H1 (cell line): Measurements from ENCODE around the gene ADAMTS14. TPM values are rescaled to one million over a fixed set of nuclear protein-coding genes. Genes with fewer than 3 reads are reported as not detected.

ENCODE experiments used
- CTCF ChIA-PET: fragments of 300-600 bp; sonication (Branson Sonifier 250); formaldehyde crosslinking; loops from one replicate; lab custom pipeline; 2021; ENCODE audit not compliant: partially characterized antibody; lab: Charles Lee
- POLR2A ChIA-PET: fragments of 300-600 bp; sonication (Branson Sonifier 250); formaldehyde crosslinking; loops from one replicate; lab custom pipeline; 2021; ENCODE audit warnings: inconsistent platforms; ENCODE audit not compliant: partially characterized antibody; lab: Charles Lee
- DNase-seq, 2 experiments: peaks; one replicate each; pipeline versions ENCODE4 v3.0.0 to v3.0.0-alpha.2; 2010 to 2022; ENCODE audit warnings: low spot score in 2 of 2, low read depth in 1 of 2, mixed read lengths in 1 of 2
- FAIRE-seq: peaks from 2 replicates; lab custom pipeline; 2011; peaks lifted over from hg19 to GRCh38; lab: Jason Lieb, UNC
- H2AFZ ChIP-seq: 2 replicates; pipeline ENCODE4 v1.8.1; 2012; ENCODE audit warnings: low read length, inconsistent platforms
- H2AK5ac ChIP-seq: 2 replicates; pipeline ENCODE4 v1.6.1; 2013; ENCODE audit warnings: low read depth, low read length
- H2BK120ac ChIP-seq: replicated peaks from 2 replicates; pipeline ENCODE3; 2013; ENCODE audit warnings: low read depth, low read length, inconsistent platforms
- H2BK12ac ChIP-seq: 2 replicates; pipeline ENCODE4 v1.6.1; 2013; ENCODE audit warnings: low read depth, low read length
- H2BK15ac ChIP-seq: 2 replicates; pipeline ENCODE4 v1.6.1; 2013; ENCODE audit warnings: low read length
- H2BK20ac ChIP-seq: 2 replicates; pipeline ENCODE4 v1.6.1; 2013; ENCODE audit warnings: low read length
- H2BK5ac ChIP-seq: 2 replicates; pipeline ENCODE4 v1.6.1; 2013; ENCODE audit warnings: low read depth, low read length
- H3K14ac ChIP-seq: 2 replicates; pipeline ENCODE4 v1.6.1; 2013; ENCODE audit warnings: inconsistent platforms; ENCODE audit not compliant: insufficient read length
- H3K18ac ChIP-seq: 2 replicates; pipeline ENCODE4 v1.6.1; 2013; ENCODE audit warnings: low read length; ENCODE audit errors: extremely low read depth
- H3K23ac ChIP-seq: 2 replicates; pipeline ENCODE4 v1.6.1; 2013; ENCODE audit warnings: inconsistent platforms; ENCODE audit not compliant: insufficient read length
- H3K23me2 ChIP-seq: 2 replicates; pipeline ENCODE4 v1.6.1; 2013; ENCODE audit warnings: low read depth, low read length
- H3K27ac ChIP-seq: 2 replicates; pipeline ENCODE4 v1.6.1; 2011; ENCODE audit warnings: low read depth, low read length, inconsistent platforms
- H3K27me3 ChIP-seq, 4 experiments: replicated peaks in 1 of 4; 1 replicate in 1 of 4; 2 replicates in 3 of 4; pipeline versions ENCODE4 v1.6.1 to v1.8.1; 2011 to 2013; ENCODE audit warnings: low read length in 3 of 4, mild to moderate bottlenecking in 3 of 4, inconsistent platforms in 2 of 4, mixed read lengths in 2 of 4, moderate library complexity in 1 of 4; ENCODE audit not compliant: control insufficient read depth in 3 of 4, insufficient read depth in 3 of 4; ENCODE audit errors: extremely low read depth in 1 of 4
- H3K36me3 ChIP-seq, 4 experiments: 2 replicates each; pipeline versions ENCODE4 v1.6.1 to v1.8.1; 2011 to 2013; ENCODE audit warnings: mild to moderate bottlenecking in 4 of 4, low read length in 3 of 4, moderate library complexity in 2 of 4, control low read depth in 1 of 4, inconsistent platforms in 1 of 4; ENCODE audit not compliant: insufficient read depth in 4 of 4, control insufficient read depth in 2 of 4
- H3K4ac ChIP-seq: replicated peaks from 2 replicates; pipeline ENCODE3; 2013; ENCODE audit warnings: low read length, low read depth, mixed read lengths, inconsistent platforms; ENCODE audit not compliant: insufficient read length
- H3K4me1 ChIP-seq, 4 experiments: replicated peaks in 1 of 4; 1 replicate in 1 of 4; 2 replicates in 3 of 4; pipeline versions ENCODE4 v1.6.1 to v1.8.1; 2011 to 2013; ENCODE audit warnings: low read length in 3 of 4, inconsistent platforms in 2 of 4, mixed read lengths in 1 of 4; ENCODE audit not compliant: insufficient read depth in 4 of 4, control insufficient read depth in 3 of 4
- H3K4me2 ChIP-seq, 2 experiments: 2 replicates each; pipeline versions ENCODE4 v1.6.1 to v1.8.1; 2011 to 2013; ENCODE audit warnings: low read depth in 2 of 2, low read length in 2 of 2, control low read depth in 1 of 2, inconsistent platforms in 1 of 2, mild to moderate bottlenecking in 1 of 2; ENCODE audit not compliant: insufficient read depth in 1 of 2
- H3K4me3 ChIP-seq, 4 experiments: fragments of 200-600, 300-600 bp in 1 of 4; sonication (generic), shearing (Covaris generic), sonication (Bioruptor Twin) in 1 of 4; 2 replicates each; pipeline versions ENCODE4 v1.5.1 to v1.8.1; 2011 to 2016; ENCODE audit warnings: low read length in 4 of 4, low read depth in 3 of 4, control low read depth in 2 of 4, inconsistent platforms in 2 of 4, mild to moderate bottlenecking in 2 of 4, mixed read lengths in 1 of 4, moderate library complexity in 1 of 4; ENCODE audit not compliant: insufficient read depth in 2 of 4; ENCODE audit errors: extremely low read depth in 1 of 4
- H3K56ac ChIP-seq: replicated peaks from 2 replicates; pipeline ENCODE3; 2013; ENCODE audit warnings: low read depth, mild to moderate bottlenecking, mixed read lengths, low read length, inconsistent platforms; ENCODE audit not compliant: insufficient read length
- H3K79me1 ChIP-seq: 2 replicates; pipeline ENCODE4 v1.6.1; 2013; ENCODE audit warnings: low read depth, low read length, control low read depth
- H3K79me2 ChIP-seq, 2 experiments: 2 replicates each; pipeline versions ENCODE4 v1.6.1 to v1.8.1; 2012 to 2013; ENCODE audit warnings: low read length in 2 of 2, mild to moderate bottlenecking in 2 of 2, inconsistent platforms in 1 of 2; ENCODE audit not compliant: insufficient read depth in 2 of 2, control insufficient read depth in 1 of 2
- H3K9ac ChIP-seq, 4 experiments: replicated peaks in 1 of 4; 1 replicate in 1 of 4; 2 replicates in 3 of 4; pipeline versions ENCODE4 v1.6.1 to v1.8.1; 2011 to 2013; ENCODE audit warnings: low read depth in 3 of 4, low read length in 3 of 4, control low read depth in 2 of 4, mild to moderate bottlenecking in 2 of 4, moderate library complexity in 2 of 4, inconsistent platforms in 1 of 4; ENCODE audit errors: extremely low read depth in 1 of 4
- H3K9me3 ChIP-seq, 2 experiments: 2 replicates each; pipeline versions ENCODE4 v1.6.1 to v1.8.1; 2012 to 2013; ENCODE audit warnings: mild to moderate bottlenecking in 2 of 2, moderate library complexity in 2 of 2, control low read depth in 1 of 2, inconsistent platforms in 1 of 2, low read depth in 1 of 2, low read length in 1 of 2, mixed read lengths in 1 of 2; ENCODE audit not compliant: insufficient read depth in 2 of 2
- H4K20me1 ChIP-seq, 2 experiments: replicated peaks in 1 of 2; 2 replicates each; pipeline versions ENCODE3 to v1.8.1; 2011 to 2013; ENCODE audit warnings: inconsistent platforms in 2 of 2, low read length in 2 of 2, mild to moderate bottlenecking in 1 of 2; ENCODE audit not compliant: insufficient read depth in 2 of 2, control insufficient read depth in 1 of 2
- H4K5ac ChIP-seq: 2 replicates; pipeline ENCODE4 v1.6.1; 2013; ENCODE audit warnings: low read length, low read depth, mixed read lengths, inconsistent platforms; ENCODE audit not compliant: insufficient read length
- H4K8ac ChIP-seq: 2 replicates; pipeline ENCODE4 v1.8.0; 2013; ENCODE audit warnings: mild to moderate bottlenecking, moderate library complexity, low read length, inconsistent platforms; ENCODE audit not compliant: insufficient read depth; ENCODE audit errors: extremely low read depth
- H4K91ac ChIP-seq: replicated peaks from 2 replicates; pipeline ENCODE3; 2013; ENCODE audit warnings: low read length, mixed read lengths, inconsistent platforms; ENCODE audit not compliant: insufficient read length
- CHD2 ChIP-seq: IDR thresholded peaks from 2 replicates; pipeline ENCODE4 v1.6.1; 2012; ENCODE audit warnings: low read length, improper control_type of control experiment
- CTBP2 ChIP-seq: IDR thresholded peaks from 2 replicates; pipeline ENCODE4 v1.7.0; 2011; ENCODE audit warnings: borderline replicate concordance, mild to moderate bottlenecking, moderate library complexity, mixed read lengths, low read length; ENCODE audit not compliant: insufficient read depth, insufficient read length
- JUN ChIP-seq: IDR thresholded peaks from 2 replicates; pipeline ENCODE4 v1.6.1; 2011; ENCODE audit warnings: low read depth, mild to moderate bottlenecking, improper control_type of control experiment, low read length
- KDM4A ChIP-seq: IDR thresholded peaks from one replicate; pipeline ENCODE4 v1.7.1; 2012; ENCODE audit warnings: low read depth, mild to moderate bottlenecking, moderate library complexity, low read length, inconsistent platforms; ENCODE audit not compliant: severe bottlenecking
- RAD21 ChIP-seq, 2 experiments: IDR thresholded peaks in 1 of 2; conservative IDR thresholded peaks in 1 of 2; 2 replicates each; pipeline ENCODE4 v1.6.1; 2011; ENCODE audit warnings: low read depth in 2 of 2, low read length in 2 of 2, improper control_type of control experiment in 1 of 2, inconsistent platforms in 1 of 2, mild to moderate bottlenecking in 1 of 2, moderate library complexity in 1 of 2
- WGBS, 2 experiments: shearing (Covaris generic) in 1 of 2; methylation state at CpG; one replicate each; pipeline versions ENCODE4 v1.1.6 to v1.1.7; 2013 to 2015; ENCODE audit warnings: low lambda C conversion rate in 2 of 2, mixed read lengths in 2 of 2, inconsistent platforms in 1 of 2, low coverage in 1 of 2, missing lambda C conversion rate in 1 of 2; ENCODE audit not compliant: insufficient replicate concordance in 2 of 2, insufficient coverage in 1 of 2, insufficient read length in 1 of 2; ENCODE audit errors: extremely low coverage in 1 of 2, missing lambda C conversion rate in 1 of 2; 5-methylcytosine and 5-hydroxymethylcytosine counted together
- polyA plus RNA-seq, 7 experiments: library from polyadenylated mRNA; depleted of rRNA in 3 of 7; stranded (reverse) in 5 of 7; unstranded in 2 of 7; fragments of >200 nt in 5 of 7; fragments of 200-250 nt in 2 of 7; gene quantifications; 1 replicate in 5 of 7; 2 replicates in 1 of 7; 4 replicates in 1 of 7; pipeline versions ENCODE4 v1.2.1 to v1.2.3, GENCODE V29; 2011 to 2013; ENCODE audit warnings: missing spikeins in 2 of 7, mixed read lengths in 2 of 7
- total RNA-seq: library from RNA; stranded (reverse); fragmentation: NEBNext Ultra II Directional; extraction: Animal tissue kit (Norgen Biotek cat#: 25700); gene quantifications from 2 replicates; pipeline ENCODE4 v1.2.1, GENCODE V29; 2021

Gene ADAMTS14
- total and polyA plus RNA-seq, 2 of the 8 experiments (the other 6 are each of a cell fraction or from before 2014, with no cell fraction given) = 2.0 to 2.3 TPM

GRCh38 chr10:70735161-70735560, 62.9 kb downstream of the ADAMTS14 start:
- Histone ChIP-seq H3K36me3 (no peaks in the 10 kb centered on the region), H4K20me1 (peaks cover 0 to 3% of the 10 kb centered on the region in 2 experiments), H4K8ac (peak overlapping the region; percentile 16; the same call in 1 of the 2 replicates), H3K4me3 (no peak overlapping the region), H2BK12ac (no peak overlapping the region), H3K23me2 (no peaks in the 10 kb centered on the region; the same call in 1 of the 2 replicates), H3K27me3 (peaks cover 0 to 2% (median 0%) of the 10 kb centered on the region in 4 experiments; a peak in 1 of 7 replicates), H3K18ac (no peak overlapping the region), H2AK5ac (no peak overlapping the region), H3K9ac (no peak overlapping the region), H3K14ac (no peak overlapping the region), H3K4me2 (no peak overlapping the region), H3K23ac (no peak overlapping the region), H3K79me1 (no peaks in the 10 kb centered on the region), H3K4me1 (peaks cover 0 to 4% (median under 1%) of the 10 kb centered on the region in 4 experiments; a peak in 1 of 7 replicates), H3K9me3 (no peaks in the 10 kb centered on the region), H2BK5ac (no peak overlapping the region), H3K56ac (no peak overlapping the region), H3K27ac (no peak overlapping the region)
- POLR2A ChIA-PET = no interaction called here
- FAIRE-seq (no peak), DNase-seq (no peak)
- CTCF ChIA-PET = interaction anchor here (1.0 kb wide), 1 partner anchor 44 kb away, joined by 3 read pairs; no protein-coding TSS in a partner anchor
- WGBS, 2 experiments = 87% methylated on average over 3 of the region's 3 CpGs; no CpG with 5 or more reads in 1 of the 2 experiments
- TF ChIP-seq KDM4A (no peak), CHD2 (no peak), JUN (no peak), CTBP2 (no peak), RAD21 (IDR thresholded peaks at IDR 0.05 in 1 of 2, conservative IDR thresholded peaks at IDR 0.05 in 1 of 2; ENCODE audit: low read depth in 2 of 2, low read length in 2 of 2) (no peak)
- TF ChIP-seq, all 59 proteins: peak for 0
- H3K79me2 ChIP-seq = no peaks in the 10 kb centered on the region
- H4K91ac ChIP-seq = no peak overlapping the region
- H2AFZ ChIP-seq = no peak overlapping the region
- no peak overlapping the region for H4K5ac ChIP-seq
- no peak overlapping the region for H2BK20ac ChIP-seq
- H3K4ac ChIP-seq = no peak overlapping the region
- no peak overlapping the region for H2BK120ac ChIP-seq
- no peak overlapping the region for H2BK15ac ChIP-seq
